HepG2 (cell line): ENCODE data around the gene JAKMIP2. TPM values are rescaled to one million over a fixed set of nuclear protein-coding genes. Genes with fewer than 3 reads are reported as not detected.

Source experiments
- ATAC-seq: fragments of 200-7000 bp; cut with Tn5 transposase; 3 replicates; pipeline ENCODE4 v1.9.1; 2020; ENCODE audit warnings: mild to moderate bottlenecking, moderate library complexity
- Bru-seq: library from RNA; stranded (reverse); fragments of 400-500 nt; gene quantifications from one replicate; lab custom pipeline; 2021; lab: Mats Ljungman, UMichigan
- BruChase-seq, 2 experiments: library from RNA; stranded (reverse); fragments of 400-500 nt; gene quantifications; one replicate each; lab custom pipeline; 2021; lab: Mats Ljungman, UMichigan
- BruUV-seq: library from RNA; stranded (reverse); fragments of 400-500 nt; replicated peaks from 2 replicates; lab custom pipeline; 2021; lab: Mats Ljungman, UMichigan
- CTCF ChIA-PET: fragments of 300-600 bp; formaldehyde crosslinking; extraction: SDS; loops from one replicate; lab custom pipeline; 2021; ENCODE audit warnings: low total read pairs, inconsistent platforms, low intra/inter-chr PET ratio; lab: Yijun Ruan, JAX
- POLR2A ChIA-PET: fragments of 350-600 bp; sonication (Branson Sonifier 250); formaldehyde crosslinking; loops from one replicate; lab custom pipeline; 2020; ENCODE audit warnings: antibody characterized with exemption, inconsistent platforms; lab: Yijun Ruan, JAX
- DNase-seq: peaks from one replicate; pipeline ENCODE4 v3.0.0-alpha.2; 2015; ENCODE audit warnings: low spot score
- FAIRE-seq: peaks from 3 replicates; lab custom pipeline; 2011; peaks lifted over from hg19 to GRCh38; lab: Jason Lieb, UNC
- H2AFZ ChIP-seq: one replicate; pipeline ENCODE4 v1.6.1; 2011; ENCODE audit warnings: low read length, inconsistent platforms
- H3K27ac ChIP-seq: fragments of 300-600 bp; 3 replicates; pipeline ENCODE4 v1.8.0; 2011; ENCODE audit warnings: mixed run types, mild to moderate bottlenecking, mixed read lengths, low read length, inconsistent platforms; ENCODE audit not compliant: insufficient read depth; ENCODE audit errors: extremely low read length
- H3K27me3 ChIP-seq, 2 experiments: fragments of 200-600 bp in 1 of 2; 2 replicates in 1 of 2; 3 replicates in 1 of 2; pipeline versions ENCODE4 v1.6.0 to v1.8.0; 2011; ENCODE audit warnings: low read length in 2 of 2, mild to moderate bottlenecking in 2 of 2, moderate library complexity in 2 of 2, inconsistent platforms in 1 of 2; ENCODE audit not compliant: insufficient read depth in 2 of 2, control insufficient read depth in 1 of 2
- H3K36me3 ChIP-seq, 2 experiments: fragments of 200-600 bp in 1 of 2; replicated peaks in 1 of 2; 2 replicates in 1 of 2; 3 replicates in 1 of 2; pipeline versions ENCODE4 v1.5.1 to v1.8.0; 2011; ENCODE audit warnings: low read length in 2 of 2, inconsistent platforms in 1 of 2; ENCODE audit not compliant: insufficient read depth in 2 of 2, control insufficient read depth in 1 of 2
- H3K4me1 ChIP-seq: 2 replicates; pipeline ENCODE4 v1.5.1; 2012; ENCODE audit warnings: low read length, inconsistent platforms; ENCODE audit not compliant: insufficient read depth
- H3K4me2 ChIP-seq: 2 replicates; pipeline ENCODE4 v1.6.0; 2011; ENCODE audit warnings: low read depth, low read length, inconsistent platforms
- H3K4me3 ChIP-seq, 3 experiments: fragments of 200-600 bp in 1 of 3; sonication (generic), shearing (Covaris generic) in 1 of 3; replicated peaks in 1 of 3; 2 replicates each; pipeline ENCODE4 v1.5.1; 2011 to 2016; ENCODE audit warnings: low read length in 3 of 3, inconsistent platforms in 2 of 3, low read depth in 2 of 3, mild to moderate bottlenecking in 2 of 3, control low read depth in 1 of 3, mixed read lengths in 1 of 3; ENCODE audit not compliant: insufficient read depth in 1 of 3
- H3K79me2 ChIP-seq: one replicate; pipeline ENCODE4 v1.6.1; 2011; ENCODE audit warnings: low read length, inconsistent platforms; ENCODE audit not compliant: insufficient read depth
- H3K9ac ChIP-seq: 2 replicates; pipeline ENCODE4 v1.6.0; 2011; ENCODE audit warnings: mild to moderate bottlenecking, low read depth, low read length, inconsistent platforms; ENCODE audit not compliant: insufficient read depth
- H3K9me3 ChIP-seq: 2 replicates; pipeline ENCODE4 v1.5.1; 2012; ENCODE audit warnings: mild to moderate bottlenecking, low read length
- H4K20me1 ChIP-seq: 2 replicates; pipeline ENCODE4 v1.6.0; 2011; ENCODE audit warnings: inconsistent platforms, mild to moderate bottlenecking, low read length, moderate library complexity; ENCODE audit not compliant: insufficient read depth
- GATAD2A ChIP-seq: IDR thresholded peaks from 2 replicates; pipeline ENCODE4 v1.6.1; 2016
- HNRNPUL1 ChIP-seq: fragments of 200-400 bp; formaldehyde crosslinking; IDR thresholded peaks from 2 replicates; pipeline ENCODE4 v1.6.1; 2017; ENCODE audit warnings: low read depth, mild to moderate bottlenecking, low read length, moderate library complexity
- MTF2 ChIP-seq: sonication (generic); formaldehyde crosslinking; IDR thresholded peaks from 2 replicates; pipeline ENCODE4 v1.5.0; 2020; ENCODE audit warnings: missing genetic modification reagents, borderline replicate concordance
- NR2F2 ChIP-seq: IDR thresholded peaks from 2 replicates; pipeline ENCODE4 v1.6.1; 2012; ENCODE audit warnings: low read depth, inconsistent platforms, borderline replicate concordance
- SALL2 ChIP-seq: sonication (generic); formaldehyde crosslinking; IDR thresholded peaks from 2 replicates; pipeline ENCODE4 v1.8.1; 2023; ENCODE audit warnings: mild to moderate bottlenecking, missing genetic modification reagents, inconsistent platforms
- SP4 ChIP-seq: sonication (generic); formaldehyde crosslinking; IDR thresholded peaks from 2 replicates; pipeline ENCODE4 v1.8.1; 2023; ENCODE audit warnings: mild to moderate bottlenecking, missing genetic modification reagents
- WGBS: methylation state at CpG from one replicate; pipeline ENCODE4 v1.1.6; 2017; ENCODE audit warnings: low lambda C conversion rate; 5-methylcytosine and 5-hydroxymethylcytosine counted together
- in situ Hi-C: cut with HindIII; loops from 2 replicates; pipeline ENCODE4 v1.10.0; 2017; ENCODE audit warnings: low pct_unique_long_range_greater_than_20kb; ENCODE audit not compliant: extremely low pct_ligation_motif_present
- intact Hi-C: fragments of 100-400 bp; cut with micrococcal nuclease; formaldehyde crosslinking; loops from one replicate; pipeline ENCODE4 v1.10.0; 2022; ENCODE audit not compliant: unreplicated experiment
- long read RNA-seq, 2 experiments: library from RNA in 1 of 2; library from polyadenylated mRNA in 1 of 2; stranded (forward) in 1 of 2; unstranded in 1 of 2; transcript quantifications; one replicate each; pipeline ENCODE4 v2.0.0, GENCODE V29; 2019 to 2022
- polyA minus RNA-seq, 3 experiments: library from RNA; depleted of rRNA, polyadenylated mRNA; stranded (reverse); fragments of >200 nt; gene quantifications; 2 replicates each; pipeline ENCODE4 v1.2.3, GENCODE V29; 2011; ENCODE audit warnings: low replicate concordance in 1 of 3
- polyA plus RNA-seq, 8 experiments: library from polyadenylated mRNA; depleted of rRNA in 3 of 8; stranded (reverse) in 7 of 8; unstranded in 1 of 8; fragments of >200 nt; fragmentation: Illumina TruSeq in 4 of 8; extraction: Trizol in 4 of 8; gene quantifications; 2 replicates each; pipeline versions ENCODE4 v1.2.1 to v1.2.3, GENCODE V29; 2011 to 2016; ENCODE audit warnings: low read depth in 4 of 8, missing spikeins in 1 of 8, mixed read lengths in 1 of 8; ENCODE audit not compliant: insufficient read depth in 1 of 8
- total RNA-seq, 5 experiments: library from RNA; depleted of rRNA; stranded (reverse); fragments of >200 nt; fragmentation: Illumina TruSeq; extraction: Trizol; gene quantifications; 2 replicates each; pipeline ENCODE4 v1.2.3, GENCODE V29; 2016; ENCODE audit warnings: low read depth in 1 of 5
- TF ChIP-seq, protein P1 (sequence below): sonication (generic); formaldehyde crosslinking; IDR thresholded peaks from 2 replicates; pipeline ENCODE4 v1.9.0; 2021; ENCODE audit warnings: missing genetic modification reagents, mild to moderate bottlenecking, borderline replicate concordance
- TF ChIP-seq, protein P2 (sequence below): sonication (generic); formaldehyde crosslinking; IDR thresholded peaks from 2 replicates; pipeline ENCODE4 v1.8.1; 2022; ENCODE audit warnings: mild to moderate bottlenecking, missing genetic modification reagents
- TF ChIP-seq, protein P3 (sequence below): sonication (generic); formaldehyde crosslinking; IDR thresholded peaks from 2 replicates; pipeline ENCODE4 v1.4.0; 2020; ENCODE audit warnings: missing genetic modification reagents, borderline replicate concordance
- TF ChIP-seq, protein P4 (sequence below): sonication (generic); formaldehyde crosslinking; IDR thresholded peaks from 2 replicates; pipeline ENCODE4 v1.5.1; 2020; ENCODE audit warnings: missing genetic modification reagents, mild to moderate bottlenecking, borderline replicate concordance

JAKMIP2 gene
- 1.9 and 2.1 TPM in 2 replicates for total RNA-seq (2016; rRNA removed; fragmentation: Illumina TruSeq; extraction: Trizol)
- 0.18 and 0.61 TPM in 2 replicates for total RNA-seq (2016; cell fraction: cytosol; rRNA removed; fragmentation: Illumina TruSeq; extraction: Trizol; ENCODE audit: low read depth)
- total RNA-seq (2016; cell fraction: insoluble cytoplasmic fraction; rRNA removed; fragmentation: Illumina TruSeq; extraction: Trizol) = 1.6 and 3.4 TPM in 2 replicates
- total RNA-seq (2016; cell fraction: membrane; rRNA removed; fragmentation: Illumina TruSeq; extraction: Trizol) = 1.6 and 1.9 TPM in 2 replicates
- total RNA-seq (2016; cell fraction: nucleus; rRNA removed; fragmentation: Illumina TruSeq; extraction: Trizol) = 1.6 and 1.8 TPM in 2 replicates
- 0.04 TPM in 2 replicates for polyA plus RNA-seq (2011; rRNA removed)
- polyA plus RNA-seq (2011; cell fraction: cytosol; rRNA removed) = 0.01 and 0.03 TPM in 2 replicates
- polyA plus RNA-seq (2011; cell fraction: nucleus; rRNA removed) = 0.05 TPM in 1 of 2 replicates, not detected in the other
- polyA plus RNA-seq (2012) = 0.20 and 0.34 TPM in 2 replicates
- polyA plus RNA-seq (2016; cell fraction: cytosol; fragmentation: Illumina TruSeq; extraction: Trizol; ENCODE audit: low read depth) = 0.22 and 0.36 TPM in 2 replicates
- 1.9 and 2.1 TPM in 2 replicates for polyA plus RNA-seq (2016; cell fraction: insoluble cytoplasmic fraction; fragmentation: Illumina TruSeq; extraction: Trizol; ENCODE audit: low read depth)
- polyA plus RNA-seq (2016; cell fraction: membrane; fragmentation: Illumina TruSeq; extraction: Trizol; ENCODE audit: low read depth) = 0.56 and 0.71 TPM in 2 replicates
- polyA plus RNA-seq (2016; cell fraction: nucleus; fragmentation: Illumina TruSeq; extraction: Trizol; ENCODE audit: insufficient read depth, low read depth) = 1.00 and 2.7 TPM in 2 replicates
- polyA minus RNA-seq (2011; rRNA and poly(A)+ RNA removed; ENCODE audit: low replicate concordance) = not detected in 2 replicates
- polyA minus RNA-seq (2011; cell fraction: cytosol; rRNA and poly(A)+ RNA removed) = 0.10 TPM in 1 of 2 replicates, not detected in the other
- polyA minus RNA-seq (2011; cell fraction: nucleus; rRNA and poly(A)+ RNA removed) = 0.13 and 0.25 TPM in 2 replicates
- percentile 19 among the genes with signal in this experiment for Bru-seq, nascent RNA
- percentile 12 among the genes with signal in this experiment for BruChase-seq, experiment 1, labeled RNA remaining after a 6-hour chase
- percentile 13 among the genes with signal in this experiment for BruChase-seq, experiment 2, labeled RNA remaining after a 2-hour chase
- long read RNA-seq, experiment 1, partial matches to known transcripts = 1 of 1 reads
- long read RNA-seq, experiment 1, other reads (novel, unspliced or antisense) = 0 of 1 reads
- long read RNA-seq, experiment 2, partial matches to known transcripts = 1 of 2 reads
- long read RNA-seq, experiment 2, other reads (novel, unspliced or antisense) = 1 of 2 reads

DNA sequence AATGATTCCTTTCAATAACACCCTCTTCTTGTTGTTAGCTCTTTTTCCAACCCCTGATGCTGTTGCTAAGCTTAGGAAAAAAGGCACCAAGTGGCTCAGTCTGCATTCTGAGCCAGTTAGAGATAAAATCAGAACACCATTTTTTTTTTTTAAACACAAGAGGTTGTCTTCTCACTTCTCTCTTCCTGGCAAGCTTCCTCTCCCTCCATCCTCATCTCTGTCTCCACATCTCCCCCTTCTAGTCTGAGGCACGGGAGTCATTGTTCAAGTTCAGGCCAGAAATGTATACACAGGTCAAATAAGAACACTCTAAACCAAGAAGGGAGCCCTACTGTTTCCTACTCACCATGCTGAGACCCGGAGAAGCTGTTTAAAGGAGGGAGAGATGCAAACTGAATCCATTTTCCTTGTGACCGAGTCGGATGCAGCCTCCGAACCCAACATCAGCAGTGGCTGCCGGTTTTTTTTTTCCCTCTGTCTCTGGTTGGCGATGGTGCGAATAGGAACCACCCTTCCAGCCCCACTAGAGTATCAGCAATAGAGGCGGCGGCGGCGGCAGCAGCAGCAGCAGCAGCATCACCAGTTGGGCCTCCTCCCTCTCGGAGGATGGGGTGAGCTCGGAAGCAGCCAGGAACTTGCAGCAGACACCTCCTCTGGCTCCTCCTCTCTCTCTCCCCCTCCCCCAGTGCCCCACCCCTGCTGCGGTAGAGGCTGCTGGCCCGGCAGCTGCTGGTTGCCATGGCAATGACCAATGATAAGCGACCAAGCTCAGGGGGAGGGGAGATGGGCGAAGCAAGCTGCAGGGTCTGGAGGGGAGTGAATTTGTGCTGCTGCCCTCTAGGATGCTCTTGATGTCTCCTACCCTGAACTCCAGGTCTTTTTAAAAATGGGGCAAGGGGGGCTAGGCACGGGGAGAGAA lies at the start of gene JAKMIP2:
TSS of gene JAKMIP2 (minus strand) at position 619 of the 919 bp plus-strand sequence. CDS start 110,922 bp downstream, outside the sequence.
- no peak for FAIRE-seq
- intact Hi-C loops (no loop called here), in situ Hi-C loops (no loop called here)
- Histone ChIP-seq H4K20me1 (no peaks in the 10 kb centered on the region), H3K9ac (no peak within 1 kb of the TSS), H3K4me2 (no peak within 1 kb of the TSS), H3K27me3 (no peaks in the 10 kb centered on the region), H2AFZ (no peak within 1 kb of the TSS), H3K9me3 (no peaks in the 10 kb centered on the region), H3K36me3 (no peaks in the 10 kb centered on the region), H3K4me3 (no peak within 1 kb of the TSS), H3K79me2 (no peaks in the 10 kb centered on the region), H3K4me1 (no peaks in the 10 kb centered on the region), H3K27ac (no peak within 1 kb of the TSS)
- POLR2A ChIA-PET = no interaction called here
- BruUV-seq = no TSS peak
- no peak for DNase-seq
- CTCF ChIA-PET = no interaction called here
- WGBS = 17% methylated on average over 11 of the region's 19 CpGs
- ATAC-seq = no peak
- TF ChIP-seq SP4 (CRISPR knock-in tag) (no peak), NR2F2 (no peak), SALL2 (CRISPR knock-in tag) (no peak), MTF2 (CRISPR knock-in tag) (no peak), HNRNPUL1 (no peak), GATAD2A (CRISPR knock-in tag) (no peak)
- TF ChIP-seq, protein P1, sequence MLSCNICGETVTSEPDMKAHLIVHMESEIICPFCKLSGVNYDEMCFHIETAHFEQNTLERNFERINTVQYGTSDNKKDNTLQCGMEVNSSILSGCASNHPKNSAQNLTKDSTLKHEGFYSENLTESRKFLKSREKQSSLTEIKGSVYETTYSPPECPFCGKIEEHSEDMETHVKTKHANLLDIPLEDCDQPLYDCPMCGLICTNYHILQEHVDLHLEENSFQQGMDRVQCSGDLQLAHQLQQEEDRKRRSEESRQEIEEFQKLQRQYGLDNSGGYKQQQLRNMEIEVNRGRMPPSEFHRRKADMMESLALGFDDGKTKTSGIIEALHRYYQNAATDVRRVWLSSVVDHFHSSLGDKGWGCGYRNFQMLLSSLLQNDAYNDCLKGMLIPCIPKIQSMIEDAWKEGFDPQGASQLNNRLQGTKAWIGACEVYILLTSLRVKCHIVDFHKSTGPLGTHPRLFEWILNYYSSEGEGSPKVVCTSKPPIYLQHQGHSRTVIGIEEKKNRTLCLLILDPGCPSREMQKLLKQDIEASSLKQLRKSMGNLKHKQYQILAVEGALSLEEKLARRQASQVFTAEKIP (CRISPR knock-in tag) = no peak
- TF ChIP-seq, protein P2, sequence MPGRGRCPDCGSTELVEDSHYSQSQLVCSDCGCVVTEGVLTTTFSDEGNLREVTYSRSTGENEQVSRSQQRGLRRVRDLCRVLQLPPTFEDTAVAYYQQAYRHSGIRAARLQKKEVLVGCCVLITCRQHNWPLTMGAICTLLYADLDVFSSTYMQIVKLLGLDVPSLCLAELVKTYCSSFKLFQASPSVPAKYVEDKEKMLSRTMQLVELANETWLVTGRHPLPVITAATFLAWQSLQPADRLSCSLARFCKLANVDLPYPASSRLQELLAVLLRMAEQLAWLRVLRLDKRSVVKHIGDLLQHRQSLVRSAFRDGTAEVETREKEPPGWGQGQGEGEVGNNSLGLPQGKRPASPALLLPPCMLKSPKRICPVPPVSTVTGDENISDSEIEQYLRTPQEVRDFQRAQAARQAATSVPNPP (CRISPR knock-in tag) = no peak
- TF ChIP-seq, protein P3, sequence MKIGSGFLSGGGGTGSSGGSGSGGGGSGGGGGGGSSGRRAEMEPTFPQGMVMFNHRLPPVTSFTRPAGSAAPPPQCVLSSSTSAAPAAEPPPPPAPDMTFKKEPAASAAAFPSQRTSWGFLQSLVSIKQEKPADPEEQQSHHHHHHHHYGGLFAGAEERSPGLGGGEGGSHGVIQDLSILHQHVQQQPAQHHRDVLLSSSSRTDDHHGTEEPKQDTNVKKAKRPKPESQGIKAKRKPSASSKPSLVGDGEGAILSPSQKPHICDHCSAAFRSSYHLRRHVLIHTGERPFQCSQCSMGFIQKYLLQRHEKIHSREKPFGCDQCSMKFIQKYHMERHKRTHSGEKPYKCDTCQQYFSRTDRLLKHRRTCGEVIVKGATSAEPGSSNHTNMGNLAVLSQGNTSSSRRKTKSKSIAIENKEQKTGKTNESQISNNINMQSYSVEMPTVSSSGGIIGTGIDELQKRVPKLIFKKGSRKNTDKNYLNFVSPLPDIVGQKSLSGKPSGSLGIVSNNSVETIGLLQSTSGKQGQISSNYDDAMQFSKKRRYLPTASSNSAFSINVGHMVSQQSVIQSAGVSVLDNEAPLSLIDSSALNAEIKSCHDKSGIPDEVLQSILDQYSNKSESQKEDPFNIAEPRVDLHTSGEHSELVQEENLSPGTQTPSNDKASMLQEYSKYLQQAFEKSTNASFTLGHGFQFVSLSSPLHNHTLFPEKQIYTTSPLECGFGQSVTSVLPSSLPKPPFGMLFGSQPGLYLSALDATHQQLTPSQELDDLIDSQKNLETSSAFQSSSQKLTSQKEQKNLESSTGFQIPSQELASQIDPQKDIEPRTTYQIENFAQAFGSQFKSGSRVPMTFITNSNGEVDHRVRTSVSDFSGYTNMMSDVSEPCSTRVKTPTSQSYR = no peak
- TF ChIP-seq, protein P4, sequence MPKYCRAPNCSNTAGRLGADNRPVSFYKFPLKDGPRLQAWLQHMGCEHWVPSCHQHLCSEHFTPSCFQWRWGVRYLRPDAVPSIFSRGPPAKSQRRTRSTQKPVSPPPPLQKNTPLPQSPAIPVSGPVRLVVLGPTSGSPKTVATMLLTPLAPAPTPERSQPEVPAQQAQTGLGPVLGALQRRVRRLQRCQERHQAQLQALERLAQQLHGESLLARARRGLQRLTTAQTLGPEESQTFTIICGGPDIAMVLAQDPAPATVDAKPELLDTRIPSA = no peak
